ENCODE results near the gene ARNT2. TPM values are rescaled to one million over a fixed set of nuclear protein-coding genes. Genes with fewer than 3 reads are reported as not detected.

Gene ARNT2
- total and polyA plus RNA-seq, 10 of the 15 experiments (the other 5 are each of a cell fraction or from before 2014, with no cell fraction given), result 0.07 to 0.49 (median 0.09) TPM; not detected in 6

DNA sequence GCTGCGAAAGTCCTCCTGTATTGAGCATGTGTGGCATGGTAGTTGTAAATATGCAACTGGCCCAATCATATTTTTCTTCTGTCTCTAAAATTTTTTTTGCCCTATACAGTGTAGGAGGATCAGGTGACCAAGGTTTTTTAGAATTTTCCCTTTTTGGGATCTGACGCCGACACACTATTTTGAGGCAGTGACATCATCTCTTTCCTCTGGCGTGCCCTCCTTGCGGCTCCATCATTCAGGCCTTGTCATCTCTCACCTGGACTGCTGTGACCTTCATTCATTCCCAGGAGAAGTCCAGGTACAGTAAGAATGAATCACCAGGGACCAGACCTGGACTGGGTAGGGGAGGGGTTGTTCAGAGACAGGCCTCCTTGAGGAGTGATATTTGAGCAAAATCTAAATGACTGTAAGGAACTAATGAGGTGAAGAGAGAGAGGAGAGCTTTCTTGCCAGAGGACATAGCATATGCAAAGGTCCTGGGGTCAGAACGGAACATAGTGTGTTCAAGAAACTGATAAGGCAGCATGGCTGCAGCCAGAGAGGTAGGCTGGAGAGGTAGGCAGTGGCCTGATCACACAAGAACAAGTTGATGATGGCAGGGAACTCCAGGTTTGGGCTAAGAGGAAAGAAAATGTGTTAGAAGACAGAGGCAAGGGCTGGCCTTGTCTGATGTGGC is 38.7 kb downstream of the ARNT2 start:
- intact Hi-C loops (cut with micrococcal nuclease; ENCODE audit: unreplicated experiment), result no loop called here
- no peak for FAIRE-seq
- BruUV-seq (replicated peaks), result no TSS peak
- no peak overlapping the region for H3K4me2 ChIP-seq (ENCODE audit: control insufficient read depth, insufficient read depth)
- peaks cover 0 to 3% of the 10 kb centered on the region in 2 experiments; a peak in 2 of 4 replicates for H3K27me3 ChIP-seq (replicated peaks in 1 of 2; ENCODE audit: control insufficient read depth in 2 of 2, insufficient read depth in 2 of 2, low read length in 1 of 2)
- H3K9me3 ChIP-seq (replicated peaks; ENCODE audit: control insufficient read depth, insufficient read depth, low read length), result no peaks in the 10 kb centered on the region
- SMC1A ChIA-PET (ENCODE audit: uncharacterized antibody, unreplicated experiment), result no interaction called here
- TF ChIP-seq, protein P1, sequence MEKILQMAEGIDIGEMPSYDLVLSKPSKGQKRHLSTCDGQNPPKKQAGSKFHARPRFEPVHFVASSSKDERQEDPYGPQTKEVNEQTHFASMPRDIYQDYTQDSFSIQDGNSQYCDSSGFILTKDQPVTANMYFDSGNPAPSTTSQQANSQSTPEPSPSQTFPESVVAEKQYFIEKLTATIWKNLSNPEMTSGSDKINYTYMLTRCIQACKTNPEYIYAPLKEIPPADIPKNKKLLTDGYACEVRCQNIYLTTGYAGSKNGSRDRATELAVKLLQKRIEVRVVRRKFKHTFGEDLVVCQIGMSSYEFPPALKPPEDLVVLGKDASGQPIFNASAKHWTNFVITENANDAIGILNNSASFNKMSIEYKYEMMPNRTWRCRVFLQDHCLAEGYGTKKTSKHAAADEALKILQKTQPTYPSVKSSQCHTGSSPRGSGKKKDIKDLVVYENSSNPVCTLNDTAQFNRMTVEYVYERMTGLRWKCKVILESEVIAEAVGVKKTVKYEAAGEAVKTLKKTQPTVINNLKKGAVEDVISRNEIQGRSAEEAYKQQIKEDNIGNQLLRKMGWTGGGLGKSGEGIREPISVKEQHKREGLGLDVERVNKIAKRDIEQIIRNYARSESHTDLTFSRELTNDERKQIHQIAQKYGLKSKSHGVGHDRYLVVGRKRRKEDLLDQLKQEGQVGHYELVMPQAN (conservative IDR thresholded peaks at IDR 0.05), result no peak
- TF ChIP-seq ZNF274 (IDR thresholded peaks at IDR 0.05; ENCODE audit: insufficient read depth, insufficient read length) (no peak), MXI1 (IDR thresholded peaks at IDR 0.05; ENCODE audit: low read depth, low read length) (no peak), DPF2 (IDR thresholded peaks at IDR 0.05) (no peak), CREM (IDR thresholded peaks at IDR 0.05; ENCODE audit: low read depth) (no peak), ESRRA (IDR thresholded peaks at IDR 0.05; ENCODE audit: low read length) (no peak)
- TF ChIP-seq, protein P2, sequence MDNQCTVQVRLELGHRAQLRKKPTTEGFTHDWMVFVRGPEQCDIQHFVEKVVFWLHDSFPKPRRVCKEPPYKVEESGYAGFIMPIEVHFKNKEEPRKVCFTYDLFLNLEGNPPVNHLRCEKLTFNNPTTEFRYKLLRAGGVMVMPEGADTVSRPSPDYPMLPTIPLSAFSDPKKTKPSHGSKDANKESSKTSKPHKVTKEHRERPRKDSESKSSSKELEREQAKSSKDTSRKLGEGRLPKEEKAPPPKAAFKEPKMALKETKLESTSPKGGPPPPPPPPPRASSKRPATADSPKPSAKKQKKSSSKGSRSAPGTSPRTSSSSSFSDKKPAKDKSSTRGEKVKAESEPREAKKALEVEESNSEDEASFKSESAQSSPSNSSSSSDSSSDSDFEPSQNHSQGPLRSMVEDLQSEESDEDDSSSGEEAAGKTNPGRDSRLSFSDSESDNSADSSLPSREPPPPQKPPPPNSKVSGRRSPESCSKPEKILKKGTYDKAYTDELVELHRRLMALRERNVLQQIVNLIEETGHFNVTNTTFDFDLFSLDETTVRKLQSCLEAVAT (IDR thresholded peaks at IDR 0.05), result no peak
- WGBS (ENCODE audit: insufficient coverage, insufficient replicate concordance, low lambda C conversion rate, missing lambda C conversion rate), result 61% methylated on average over 6 of the region's 6 CpGs
- H3K27ac ChIP-seq (ENCODE audit: control insufficient read depth, insufficient read depth), result no peak overlapping the region
- ATAC-seq, result no peak
- H3K4me3 ChIP-seq, result no peak overlapping the region
- H3K36me3 ChIP-seq (ENCODE audit: control insufficient read depth in 2 of 2, insufficient read depth in 2 of 2, low read length in 1 of 2), result no peaks in the 10 kb centered on the region
- no peaks in the 10 kb centered on the region for H3K79me2 ChIP-seq (ENCODE audit: control insufficient read depth, insufficient read depth, low read length)
- H3K9ac ChIP-seq (ENCODE audit: control insufficient read depth, insufficient read depth, low read length), result no peak overlapping the region
- H4K20me1 ChIP-seq (ENCODE audit: control insufficient read depth, insufficient read depth), result no peaks in the 10 kb centered on the region
- no peak for DNase-seq (ENCODE audit: low read depth, low spot score)
- CTCF ChIA-PET, result interaction anchor here (0.8 kb wide), 1 partner anchor 333 kb away, joined by 3 read pairs; no protein-coding TSS in a partner anchor
- no peaks in the 10 kb centered on the region for H3K4me1 ChIP-seq (ENCODE audit: control insufficient read depth, insufficient read depth, low read length)
- H2AFZ ChIP-seq (ENCODE audit: control insufficient read depth, low read depth, low read length), result no peak overlapping the region
- POLR2A ChIA-PET, result no interaction called here
- RAD21 ChIA-PET (ENCODE audit: unreplicated experiment), result no interaction called here
- in situ Hi-C loops (cut with MboI), result no loop called here

Data from GM12878 (cell line).